ENCODE measurements around the gene MCM9.
A peak's percentile ranks its signal among the peaks of the same experiment; 100 is the strongest.

MCM9 gene

GRCh38 chr6:118931436-118931835 lies 3.5 kb downstream of the MCM9 start:
- DNase-seq: no peak

DNA sequence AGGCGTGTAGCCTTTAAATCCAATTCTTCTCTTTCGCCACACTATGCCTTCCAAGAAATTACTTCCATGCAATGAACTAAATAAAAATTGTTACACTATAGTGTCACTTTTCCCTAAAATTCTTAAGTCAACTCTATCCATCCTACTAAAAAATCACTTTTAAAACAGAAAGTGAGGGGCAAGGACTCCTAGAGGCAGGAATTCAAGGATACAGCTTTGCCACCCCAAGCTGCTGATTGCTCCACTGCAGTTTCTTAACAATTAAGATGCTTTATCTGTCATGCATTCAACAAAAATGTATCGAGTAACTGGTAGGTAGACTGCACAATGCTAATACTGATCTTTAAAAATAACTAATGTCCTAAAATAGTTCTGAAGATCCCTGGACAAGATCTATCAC lies 4.3 kb downstream of the MCM9 start:
- no peak for DNase-seq

DNA sequence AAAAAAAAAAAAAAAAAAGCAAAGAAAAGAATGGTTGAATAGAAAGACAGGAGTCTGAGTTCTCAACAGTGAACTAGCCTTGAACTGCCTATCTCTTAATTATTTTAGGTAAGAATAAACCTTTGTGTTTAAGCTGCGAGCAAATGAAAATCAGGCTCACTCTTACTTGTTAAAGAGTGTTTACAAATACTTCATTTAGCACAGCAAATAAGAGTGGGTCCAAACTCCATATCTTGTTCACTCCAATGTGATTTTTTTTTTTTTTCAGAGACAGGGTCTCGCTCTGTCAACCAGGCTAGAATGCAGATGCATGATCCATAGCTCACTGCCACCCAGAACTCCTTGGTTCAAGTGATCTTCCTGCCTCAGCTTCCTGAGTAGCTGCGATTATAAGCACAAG lies 11.9 kb downstream of the MCM9 start:
- DNase-seq: no peak

- no peak for DNase-seq
These were observed 13.9 kb downstream of the MCM9 start for GRCh38 chr6:118921084-118921483.

- no peak for DNase-seq
These were observed 16.6 kb downstream of the MCM9 start for GRCh38 chr6:118918329-118918725.

- no peak for DNase-seq
These were observed 17.2 kb downstream of the MCM9 start for GRCh38 chr6:118917546-118918328.

- DNase-seq: no peak
These were observed 20.4 kb downstream of the MCM9 start for GRCh38 chr6:118914598-118914997.

- no peak for DNase-seq
These were observed 21.8 kb downstream of the MCM9 start for GRCh38 chr6:118913161-118913560.

- no peak for DNase-seq
These were observed 22.3 kb downstream of the MCM9 start for GRCh38 chr6:118912646-118913045.

GRCh38 chr6:118908441-118908840 lies 26.5 kb downstream of the MCM9 start:
- peak; percentile 8 for DNase-seq

GRCh38 chr6:118905851-118906250 lies 29.1 kb downstream of the MCM9 start:
- no peak for DNase-seq

DNA sequence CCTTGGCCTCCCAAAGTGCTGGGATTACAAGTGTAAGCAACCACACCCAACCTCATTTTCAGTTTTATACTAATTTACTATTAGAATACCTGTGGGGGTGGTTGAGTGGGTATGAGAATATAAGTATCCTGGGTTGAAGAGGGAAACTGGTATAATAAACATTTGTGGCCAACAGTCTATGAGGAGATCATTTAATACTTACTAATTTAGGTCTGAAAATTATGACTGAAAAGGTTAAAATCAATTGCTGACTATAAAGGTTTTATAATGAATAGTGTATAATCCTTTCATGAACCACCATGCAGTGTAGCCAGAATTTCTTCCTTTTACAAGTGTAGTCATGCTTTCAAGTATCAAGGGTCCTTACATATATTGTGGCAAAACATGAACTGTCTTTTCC lies 29.9 kb downstream of the MCM9 start:
- DNase-seq: no peak

GRCh38 chr6:118903691-118904090 lies 31.3 kb downstream of the MCM9 start:
- no peak for DNase-seq

- DNase-seq: no peak
These were observed 31.8 kb downstream of the MCM9 start for GRCh38 chr6:118903138-118903537.

GRCh38 chr6:118902726-118903125 lies 32.2 kb downstream of the MCM9 start:
- peak; percentile 21 for DNase-seq

- no peak for DNase-seq
These were observed 35.0 kb downstream of the MCM9 start for GRCh38 chr6:118899948-118900347.

GRCh38 chr6:118897386-118897785 lies 37.6 kb downstream of the MCM9 start:
- DNase-seq: peak; percentile 2

DNA sequence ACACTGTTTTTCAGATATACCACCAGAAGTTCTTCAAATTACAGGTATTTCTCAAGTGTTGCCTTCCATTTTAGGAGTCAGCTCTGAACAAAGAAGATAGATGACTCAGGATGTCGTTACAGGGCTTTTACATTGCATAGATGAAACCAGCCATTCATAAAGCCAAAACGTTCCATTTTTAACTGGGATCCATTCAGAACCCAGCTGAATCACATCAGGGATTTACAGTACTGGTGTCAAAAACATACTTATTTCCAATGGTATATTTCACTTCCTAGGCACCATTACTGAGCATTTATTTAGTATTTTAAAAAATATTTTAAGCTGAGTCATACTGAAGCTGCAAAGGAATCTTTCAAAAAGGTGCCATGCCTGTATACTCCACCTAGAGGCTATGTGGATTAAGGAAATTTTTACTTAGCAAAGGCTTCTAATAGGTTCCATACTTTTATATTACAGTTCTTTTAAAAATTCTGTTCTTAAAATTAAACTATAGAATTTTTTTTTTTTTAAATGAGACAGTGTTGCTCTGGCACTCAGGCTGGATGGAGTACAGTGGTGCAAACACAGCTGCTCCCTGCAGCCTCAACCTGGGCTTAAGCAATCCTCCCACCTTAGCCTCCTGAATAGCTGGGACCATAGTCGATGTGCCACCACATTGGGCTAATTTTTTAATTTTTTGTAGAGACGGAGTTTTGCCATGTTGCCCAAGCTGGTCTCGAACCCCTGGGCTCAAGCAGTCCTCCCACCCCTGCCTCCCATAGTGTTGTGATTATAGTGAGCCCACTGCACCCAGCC lies 38.4 kb downstream of the MCM9 start:
- DNase-seq: peak; percentile 55

GRCh38 chr6:118895859-118896258 lies 39.1 kb downstream of the MCM9 start:
- no peak for DNase-seq

DNA sequence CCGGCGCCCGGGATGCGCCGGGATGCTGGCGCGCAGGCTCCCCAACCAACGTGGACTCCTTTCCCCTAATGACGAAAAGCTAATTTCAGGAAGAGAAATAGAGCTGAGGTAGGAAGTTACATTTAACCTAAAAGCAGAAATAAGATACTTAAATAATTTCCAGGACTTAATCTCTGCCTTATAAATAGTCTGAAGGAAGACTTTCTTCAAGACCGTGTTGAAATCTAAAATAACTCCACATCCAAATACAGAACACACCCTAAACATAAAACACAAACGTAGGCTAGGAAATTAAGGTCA lies 39.7 kb downstream of the MCM9 start:
- no peak for DNase-seq

DNA sequence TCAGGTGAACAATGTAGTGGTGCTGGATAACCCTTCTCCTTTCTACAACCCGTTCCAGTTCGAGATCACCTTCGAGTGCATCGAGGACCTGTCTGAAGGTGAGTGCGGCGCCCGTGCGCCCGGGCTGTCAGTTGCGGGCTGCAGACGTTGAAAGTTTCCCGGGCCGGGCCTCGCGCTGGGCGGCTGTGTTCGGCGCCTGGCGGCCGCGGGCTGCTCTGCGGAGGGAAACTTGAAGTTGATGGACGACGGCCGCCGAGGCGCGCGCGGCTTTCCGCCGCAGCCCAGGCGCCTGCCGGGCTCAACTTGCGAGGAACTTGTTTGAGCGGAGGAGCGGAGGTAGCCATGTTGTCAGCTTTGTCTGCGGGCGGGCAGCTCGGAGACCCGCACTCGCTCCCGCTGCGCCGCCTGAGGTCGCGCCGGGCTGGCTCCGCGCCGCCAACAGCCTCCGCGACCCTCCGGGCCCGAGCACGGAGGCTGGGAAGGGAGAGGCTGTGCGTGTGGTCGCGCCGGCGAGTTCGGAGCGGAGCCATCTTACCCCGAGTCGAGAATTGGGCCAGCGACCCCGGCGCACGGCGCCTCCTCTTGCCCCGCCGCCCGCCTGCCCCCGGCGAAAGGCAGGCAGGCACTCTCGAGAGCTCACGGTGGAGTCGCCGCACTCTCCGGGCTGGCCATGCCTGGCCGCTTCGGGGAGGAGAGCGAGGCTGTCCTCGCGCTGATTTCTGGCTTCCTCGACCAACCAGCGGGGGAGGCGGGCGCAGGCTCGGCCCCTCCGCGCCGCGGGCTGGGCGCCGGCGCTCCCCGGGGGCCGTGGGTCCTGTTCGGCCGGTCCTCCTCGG lies 40.3 kb downstream of the MCM9 start:
- peak; percentile 72 for DNase-seq

DNA sequence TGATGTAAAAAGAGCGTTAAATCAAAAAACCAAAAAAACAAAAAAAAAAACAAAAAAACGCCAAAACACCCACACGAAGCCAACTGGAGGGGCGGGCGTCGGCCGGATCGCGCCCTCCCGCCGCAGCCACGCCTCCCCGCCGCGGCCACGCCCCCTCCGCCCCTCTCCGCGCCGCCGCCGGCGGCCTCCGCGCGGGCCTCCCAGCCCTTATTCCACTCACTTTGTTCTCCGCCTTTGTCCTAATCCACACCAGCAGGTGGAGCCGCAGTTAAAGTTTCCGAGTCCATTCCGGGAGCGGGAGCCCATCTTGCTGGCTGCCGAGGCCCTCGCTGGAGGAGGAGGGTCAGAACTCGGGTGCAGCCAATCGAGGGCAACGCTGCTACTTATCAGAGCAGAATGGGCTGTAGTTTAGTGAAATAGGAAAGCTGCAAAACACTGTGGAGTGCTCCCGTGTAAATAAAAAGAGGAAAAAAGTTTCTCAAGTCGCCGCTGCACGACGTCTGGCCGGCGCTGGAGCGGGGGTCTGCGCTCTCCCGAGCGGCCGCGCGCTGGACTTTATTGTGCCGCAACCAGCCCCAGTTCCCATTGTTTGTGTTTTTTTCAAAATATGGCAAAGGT lies 41.0 kb downstream of the MCM9 start, which contains the start of gene ASF1A:
Gene ASF1A (plus strand): TSS at position 346 of the 618 bp plus-strand sequence. CDS start 262 bp downstream, at position 608.
- DNase-seq: peak; percentile 99

Measured in fibroblast of skin of right biceps (primary cell).